PC-3 (cell line): ENCODE measurements around the gene SKP2. TPM values are rescaled to one million over a fixed set of nuclear protein-coding genes. Genes with fewer than 3 reads are reported as not detected.

Experiments used
- ATAC-seq: fragments of 200-7000 bp; cut with Tn5 transposase; 2 replicates; pipeline ENCODE4 v1.9.1; 2020; ENCODE audit warnings: mild to moderate bottlenecking, moderate library complexity
- BruUV-seq: library from RNA; stranded (reverse); fragments of 400-500 nt; replicated peaks from 2 replicates; lab custom pipeline; 2021; lab: Mats Ljungman, UMichigan
- CTCF ChIA-PET: fragments of 300-600 bp; sonication (Branson Sonifier 250); formaldehyde crosslinking; loops from one replicate; lab custom pipeline; 2022; ENCODE audit warnings: antibody characterized with exemption; lab: Charles Lee
- POLR2A ChIA-PET: fragments of 300-600 bp; sonication (Branson Sonifier 250); formaldehyde crosslinking; loops from one replicate; lab custom pipeline; 2022; ENCODE audit warnings: antibody characterized with exemption; ENCODE audit not compliant: unreplicated experiment; lab: Charles Lee
- DNase-seq: peaks from one replicate; pipeline ENCODE4 v3.0.0-alpha.2; 2015
- H2AFZ ChIP-seq: fragments of 300-600 bp; sonication (generic); 2 replicates; pipeline ENCODE4 v1.6.0; 2016; ENCODE audit warnings: antibody characterized with exemption, low read length
- H3F3A ChIP-seq: fragments of 300-600 bp; sonication (generic); one replicate; pipeline ENCODE4 v1.6.0; 2017; ENCODE audit warnings: antibody characterized with exemption, low read length, control low read depth, mild to moderate bottlenecking; ENCODE audit not compliant: unreplicated experiment
- H3K27ac ChIP-seq: fragments of 300-600 bp; sonication (generic); 2 replicates; pipeline ENCODE4 v1.5.1; 2016; ENCODE audit warnings: mild to moderate bottlenecking, low read length
- H3K27me3 ChIP-seq: fragments of 300-600 bp; sonication (generic); 2 replicates; pipeline ENCODE4 v1.6.1; 2016; ENCODE audit warnings: low read length, mixed read lengths
- H3K36me3 ChIP-seq: fragments of 300-600 bp; sonication (generic); 2 replicates; pipeline ENCODE4 v1.6.1; 2016; ENCODE audit warnings: low read depth, mixed run types, low read length, mixed read lengths
- H3K4me1 ChIP-seq: fragments of 300-600 bp; sonication (generic); 2 replicates; pipeline ENCODE4 v1.5.1; 2016; ENCODE audit warnings: low read length; ENCODE audit not compliant: insufficient read depth
- H3K4me2 ChIP-seq: fragments of 300-600 bp; sonication (generic); 2 replicates; pipeline ENCODE4 v1.6.0; 2016; ENCODE audit warnings: low read length
- H3K4me3 ChIP-seq: fragments of 300-600 bp; sonication (generic); 2 replicates; pipeline ENCODE4 v1.5.1; 2016; ENCODE audit warnings: mild to moderate bottlenecking, low read length, mixed read lengths
- H3K79me2 ChIP-seq: fragments of 300-600 bp; sonication (generic); 2 replicates; pipeline ENCODE4 v1.6.1; 2017; ENCODE audit warnings: low read length, mixed read lengths
- H3K9ac ChIP-seq: fragments of 300-600 bp; sonication (generic); 2 replicates; pipeline ENCODE4 v1.6.0; 2016; ENCODE audit warnings: mild to moderate bottlenecking, low read length
- H3K9me2 ChIP-seq: fragments of 300-600 bp; sonication (generic); replicated peaks from 2 replicates; pipeline ENCODE4 v1.6.1; 2016; ENCODE audit warnings: mixed run types, low read length, mixed read lengths
- H3K9me3 ChIP-seq: fragments of 300-600 bp; sonication (generic); 2 replicates; pipeline ENCODE4 v1.6.1; 2016; ENCODE audit warnings: low read length, mixed read lengths
- H4K20me1 ChIP-seq: fragments of 300-600 bp; sonication (generic); 2 replicates; pipeline ENCODE4 v1.6.1; 2016; ENCODE audit warnings: low read length, mixed read lengths
- EZH2 ChIP-seq: fragments of 300-600 bp; sonication (generic); IDR thresholded peaks from one replicate; pipeline ENCODE4 v1.6.1; 2017; ENCODE audit warnings: antibody characterized with exemption, mild to moderate bottlenecking, low read length; ENCODE audit not compliant: unreplicated experiment
- EZH2phosphoT487 ChIP-seq: fragments of 300-600 bp; sonication (generic); IDR thresholded peaks from 2 replicates; pipeline ENCODE4 v1.6.1; 2018; ENCODE audit warnings: mild to moderate bottlenecking, antibody characterized with exemption, low read length, borderline replicate concordance
- intact Hi-C: fragments of 100-400 bp; cut with micrococcal nuclease; formaldehyde crosslinking; loops from 2 replicates; pipeline ENCODE4 v1.9.0; 2023
- total RNA-seq: library from RNA; depleted of rRNA; stranded (reverse); fragments of >200 nt; gene quantifications from 2 replicates; pipeline ENCODE4 v1.2.3, GENCODE V29; 2014
- TF ChIP-seq, protein P1 (sequence below): fragments of 300-600 bp; sonication (generic); conservative IDR thresholded peaks from 2 replicates; pipeline ENCODE4 v1.5.1; 2017; ENCODE audit warnings: antibody characterized with exemption, low read depth, mild to moderate bottlenecking, low read length

The SKP2 gene
- total RNA-seq, 1 experiment from 2014 or later = 32.0 TPM

DNA sequence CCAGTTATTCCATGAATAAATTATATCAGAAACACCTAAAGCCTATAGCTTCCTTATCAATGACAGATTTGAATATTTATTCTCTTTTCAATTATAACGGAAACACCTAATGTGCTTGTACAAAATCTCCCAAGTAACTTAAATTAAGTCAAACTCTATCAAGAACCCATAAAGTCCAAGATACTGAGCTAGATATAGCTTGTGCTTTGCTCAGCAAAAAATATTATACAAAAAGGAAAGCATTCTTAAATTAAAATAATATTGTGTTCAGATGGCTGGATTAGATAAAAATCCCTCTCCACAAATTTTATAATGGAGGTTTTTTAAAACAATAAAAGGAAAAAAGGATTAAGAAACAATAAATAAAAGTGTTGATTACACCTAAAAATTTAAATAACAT lies 66.1 kb downstream of the SKP2 start:
- H4K20me1 ChIP-seq = no peaks in the 10 kb centered on the region
- H3F3A ChIP-seq = no peaks in the 10 kb centered on the region
- DNase-seq = no peak
- no peak for ATAC-seq
- ChIA-PET CTCF (no interaction called here), POLR2A (no interaction called here)
- H3K4me2 ChIP-seq = no peak overlapping the region
- no peak overlapping the region for H3K27ac ChIP-seq
- H3K9ac ChIP-seq = no peak overlapping the region
- peaks cover 13% of the 10 kb centered on the region for H3K36me3 ChIP-seq
- BruUV-seq = no TSS peak
- TF ChIP-seq EZH2 = no peak
- no peak for TF ChIP-seq EZH2phosphoT487
- TF ChIP-seq, protein P1, sequence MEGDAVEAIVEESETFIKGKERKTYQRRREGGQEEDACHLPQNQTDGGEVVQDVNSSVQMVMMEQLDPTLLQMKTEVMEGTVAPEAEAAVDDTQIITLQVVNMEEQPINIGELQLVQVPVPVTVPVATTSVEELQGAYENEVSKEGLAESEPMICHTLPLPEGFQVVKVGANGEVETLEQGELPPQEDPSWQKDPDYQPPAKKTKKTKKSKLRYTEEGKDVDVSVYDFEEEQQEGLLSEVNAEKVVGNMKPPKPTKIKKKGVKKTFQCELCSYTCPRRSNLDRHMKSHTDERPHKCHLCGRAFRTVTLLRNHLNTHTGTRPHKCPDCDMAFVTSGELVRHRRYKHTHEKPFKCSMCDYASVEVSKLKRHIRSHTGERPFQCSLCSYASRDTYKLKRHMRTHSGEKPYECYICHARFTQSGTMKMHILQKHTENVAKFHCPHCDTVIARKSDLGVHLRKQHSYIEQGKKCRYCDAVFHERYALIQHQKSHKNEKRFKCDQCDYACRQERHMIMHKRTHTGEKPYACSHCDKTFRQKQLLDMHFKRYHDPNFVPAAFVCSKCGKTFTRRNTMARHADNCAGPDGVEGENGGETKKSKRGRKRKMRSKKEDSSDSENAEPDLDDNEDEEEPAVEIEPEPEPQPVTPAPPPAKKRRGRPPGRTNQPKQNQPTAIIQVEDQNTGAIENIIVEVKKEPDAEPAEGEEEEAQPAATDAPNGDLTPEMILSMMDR = no peak
- H3K9me2 ChIP-seq = no peaks in the 10 kb centered on the region
- H3K9me3 ChIP-seq = no peaks in the 10 kb centered on the region
- no peak overlapping the region for H2AFZ ChIP-seq
- no peak overlapping the region for H3K4me3 ChIP-seq
- no peaks in the 10 kb centered on the region for H3K27me3 ChIP-seq
- no peaks in the 10 kb centered on the region for H3K4me1 ChIP-seq
- H3K79me2 ChIP-seq = no peaks in the 10 kb centered on the region
- intact Hi-C loops = no loop called here

DNA sequence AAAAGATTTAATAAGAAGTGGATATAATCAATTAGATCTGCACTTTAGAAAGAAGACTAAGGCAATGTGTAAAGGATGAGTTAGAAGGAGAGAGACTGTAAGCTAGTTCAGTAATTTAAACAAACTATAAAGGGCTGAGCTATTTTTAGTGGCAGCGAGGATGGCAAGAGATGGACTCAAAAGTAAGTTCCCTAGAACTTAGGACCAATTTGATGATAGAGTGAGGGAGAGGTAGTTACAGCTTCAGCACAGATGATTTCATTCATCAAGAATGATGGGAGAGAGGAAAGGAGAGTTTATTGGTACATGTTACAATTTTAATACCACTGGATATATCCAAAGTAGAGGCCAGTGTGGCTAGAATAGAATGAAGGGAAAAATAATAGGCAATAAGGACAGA lies 70.7 kb downstream of the SKP2 start:
- CTCF ChIA-PET = interaction anchor here (0.6 kb wide), 1 partner anchor 20 kb away, joined by 3 read pairs; no protein-coding TSS in a partner anchor
- no peaks in the 10 kb centered on the region; the same call in 1 of the 2 replicates for H3K4me1 ChIP-seq
- DNase-seq = no peak
- H3F3A ChIP-seq = no peaks in the 10 kb centered on the region
- no peak for ATAC-seq
- no TSS peak for BruUV-seq
- H2AFZ ChIP-seq = no peak overlapping the region
- no peak overlapping the region for H3K9ac ChIP-seq
- no peak overlapping the region for H3K4me2 ChIP-seq
- TF ChIP-seq EZH2 = no peak
- TF ChIP-seq, protein P1 = no peak
- no peak for TF ChIP-seq EZH2phosphoT487
- peaks cover 13% of the 10 kb centered on the region for H3K36me3 ChIP-seq
- no peaks in the 10 kb centered on the region for H3K79me2 ChIP-seq
- no peaks in the 10 kb centered on the region for H3K9me3 ChIP-seq
- no peaks in the 10 kb centered on the region for H3K9me2 ChIP-seq
- intact Hi-C loops = no loop called here
- H3K4me3 ChIP-seq = no peak overlapping the region
- POLR2A ChIA-PET = no interaction called here
- H4K20me1 ChIP-seq = no peaks in the 10 kb centered on the region
- H3K27ac ChIP-seq = no peak overlapping the region
- no peaks in the 10 kb centered on the region for H3K27me3 ChIP-seq

DNA sequence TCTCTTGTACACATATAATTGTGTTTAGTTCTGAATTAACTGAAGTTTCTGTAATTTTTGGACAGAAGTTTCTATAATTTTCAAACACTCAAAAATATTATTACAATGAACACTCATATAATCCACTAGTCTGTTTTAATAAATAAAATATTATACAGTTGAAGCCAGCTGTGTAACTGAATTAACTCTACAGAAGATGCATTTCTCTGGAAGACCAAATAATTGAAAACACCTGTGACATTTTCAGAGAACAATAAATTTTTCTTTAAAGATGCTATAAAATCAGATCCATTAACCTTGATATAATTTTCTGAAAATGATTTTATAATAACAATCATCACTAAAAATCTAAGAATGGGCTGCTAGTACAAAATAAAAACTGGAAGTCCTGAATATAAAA lies 75.1 kb downstream of the SKP2 start:
- no peaks in the 10 kb centered on the region; the same call in 1 of the 2 replicates for H3K36me3 ChIP-seq
- H3K79me2 ChIP-seq = peaks cover 24% of the 10 kb centered on the region
- CTCF ChIA-PET = interaction anchor here (1.0 kb wide), 1 partner anchor 49 kb away, joined by 4 read pairs; no protein-coding TSS in a partner anchor
- H3K9ac ChIP-seq = no peak overlapping the region
- BruUV-seq = no TSS peak
- ATAC-seq = no peak
- POLR2A ChIA-PET = no interaction called here
- no peaks in the 10 kb centered on the region for H3K27me3 ChIP-seq
- peaks cover 10% of the 10 kb centered on the region for H3K4me1 ChIP-seq
- no peak overlapping the region for H3K4me3 ChIP-seq
- no peak overlapping the region for H3K4me2 ChIP-seq
- H3K9me2 ChIP-seq = no peaks in the 10 kb centered on the region
- H3K27ac ChIP-seq = no peak overlapping the region
- no peaks in the 10 kb centered on the region for H3K9me3 ChIP-seq
- intact Hi-C loops = no loop called here
- no peaks in the 10 kb centered on the region for H4K20me1 ChIP-seq
- no peaks in the 10 kb centered on the region for H3F3A ChIP-seq
- DNase-seq = no peak
- no peak overlapping the region for H2AFZ ChIP-seq
- TF ChIP-seq EZH2phosphoT487 (no peak), EZH2 (no peak)
- TF ChIP-seq, protein P1 = no peak
